ENCODE measurements around the gene MCF2L2. TPM values are rescaled to one million over a fixed set of nuclear protein-coding genes. Genes with fewer than 3 reads are reported as not detected.

The MCF2L2 gene
- total and polyA plus RNA-seq, 2 donors (not counting 1 experiment from before 2014, with no cell fraction given) = 0.03 to 1.6 TPM

DNA sequence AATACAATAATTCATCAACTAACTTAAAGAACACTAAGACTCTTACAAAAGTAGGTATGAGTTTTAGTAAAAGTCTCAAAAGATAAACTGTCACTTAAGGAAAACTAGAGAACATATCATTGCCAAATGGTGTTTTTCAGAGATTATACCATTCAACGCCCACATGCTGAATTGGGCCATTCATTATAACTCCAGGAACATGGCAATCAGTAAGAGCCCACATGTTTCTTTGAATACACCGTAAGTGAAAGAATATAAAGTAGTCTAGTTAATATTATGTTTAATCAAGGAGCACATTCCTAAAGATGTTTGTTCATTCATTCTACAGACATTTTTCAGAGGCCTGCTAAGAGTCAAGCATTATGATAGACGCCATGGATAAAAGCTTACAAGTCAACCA, 152.5 kb downstream of the MCF2L2 start:
- ATAC-seq (ENCODE audit: low read depth) (no peak), DNase-seq (no peak)
- Histone ChIP-seq H3K4me3 (ENCODE audit: control extremely low read depth in 1 of 5, extremely low read depth in 1 of 5, insufficient read depth in 1 of 5, low read depth in 2 of 5, low read length in 4 of 5) (no peak overlapping the region), H3K4me1 (ENCODE audit: control insufficient read depth in 2 of 2, insufficient read depth in 2 of 2, low read length in 2 of 2) (no peaks in the 10 kb centered on the region), H3K79me2 (ENCODE audit: control insufficient read depth, insufficient read depth, low read length) (no peaks in the 10 kb centered on the region), H3K9me3 (ENCODE audit: control extremely low read depth in 1 of 3, control insufficient read depth in 2 of 3, insufficient read depth in 1 of 3, low read length in 2 of 3) (no peaks in the 10 kb centered on the region), H3K4me2 (replicated peaks; ENCODE audit: low read depth, low read length, poor library complexity, severe bottlenecking) (no peak overlapping the region), H3K27ac (ENCODE audit: low read length in 2 of 2) (no peak overlapping the region), H4K20me1 (ENCODE audit: control insufficient read depth, insufficient read depth, low read length, poor library complexity, severe bottlenecking) (no peaks in the 10 kb centered on the region), H3K27me3 (replicated peaks in 1 of 4; ENCODE audit: control extremely low read depth in 1 of 4, control insufficient read depth in 3 of 4, insufficient read depth in 4 of 4, low read length in 3 of 4) (no peaks in the 10 kb centered on the region), H2AFZ (ENCODE audit: insufficient read depth, low read depth, low read length, poor library complexity, severe bottlenecking) (no peak overlapping the region), H3K9ac (ENCODE audit: low read length) (no peak overlapping the region), H3K36me3 (replicated peaks in 1 of 2; ENCODE audit: control extremely low read depth in 1 of 2, control insufficient read depth in 1 of 2, extremely low read depth in 1 of 2, insufficient read depth in 2 of 2, low read length in 1 of 2) (no peaks in the 10 kb centered on the region)
- WGBS (ENCODE audit: insufficient coverage) = no CpG with 5 or more reads among the region's 3 CpGs
- TF ChIP-seq EZH2 (IDR thresholded peaks at IDR 0.05; ENCODE audit: borderline replicate concordance, insufficient read depth, low read depth, low read length, poor library complexity, severe bottlenecking) = no peak
- no peak for TF ChIP-seq CTCF (IDR thresholded peaks at IDR 0.05)
- CTCF ChIA-PET = no interaction called here
- H3K9me3 Mint-ChIP-seq (ENCODE audit: insufficient read depth) = no peaks in the 10 kb centered on the region
- intact Hi-C loops (cut with micrococcal nuclease) = no loop called here
- POLR2A ChIA-PET = no interaction called here
- no peak overlapping the region for H3K4me3 Mint-ChIP-seq
- H3K27me3 Mint-ChIP-seq = peaks cover 7% of the 10 kb centered on the region
- no peaks in the 10 kb centered on the region for H3K4me1 Mint-ChIP-seq
- H3K27ac Mint-ChIP-seq = no peak overlapping the region

DNA sequence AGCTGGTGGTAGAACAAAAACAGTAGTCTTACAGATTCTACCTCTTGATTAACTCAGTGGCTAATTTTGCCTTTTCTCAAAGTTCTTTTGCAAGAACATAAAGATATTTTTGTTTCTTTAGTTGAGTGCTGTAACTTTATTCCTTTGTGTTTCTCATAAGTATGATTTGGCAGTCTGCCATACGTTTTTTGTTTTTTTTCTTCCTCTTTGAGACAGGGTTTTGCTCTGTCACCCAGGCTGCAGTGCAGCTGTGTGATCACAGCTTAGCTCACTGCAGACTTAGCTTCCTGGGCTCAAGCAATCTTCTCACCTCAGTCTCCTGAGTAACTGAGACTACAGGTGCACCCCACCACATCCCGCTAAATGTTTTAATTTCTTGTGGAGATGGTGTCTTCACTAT, 153.0 kb downstream of the MCF2L2 start:
- peaks cover 7% of the 10 kb centered on the region for H3K27me3 Mint-ChIP-seq
- H3K27ac ChIP-seq (ENCODE audit: low read length in 2 of 2) = no peak overlapping the region
- no peaks in the 10 kb centered on the region for H3K36me3 ChIP-seq (replicated peaks in 1 of 2; ENCODE audit: control extremely low read depth in 1 of 2, control insufficient read depth in 1 of 2, extremely low read depth in 1 of 2, insufficient read depth in 2 of 2, low read length in 1 of 2)
- H2AFZ ChIP-seq (ENCODE audit: insufficient read depth, low read depth, low read length, poor library complexity, severe bottlenecking) = no peak overlapping the region
- DNase-seq (no peak), ATAC-seq (ENCODE audit: low read depth) (no peak)
- no peaks in the 10 kb centered on the region for H3K27me3 ChIP-seq (replicated peaks in 1 of 4; ENCODE audit: control extremely low read depth in 1 of 4, control insufficient read depth in 3 of 4, insufficient read depth in 4 of 4, low read length in 3 of 4)
- CTCF ChIA-PET = no interaction called here
- H4K20me1 ChIP-seq (ENCODE audit: control insufficient read depth, insufficient read depth, low read length, poor library complexity, severe bottlenecking) = no peaks in the 10 kb centered on the region
- WGBS (ENCODE audit: insufficient coverage) = 9% methylated on average over 1 of the region's 2 CpGs
- H3K9me3 ChIP-seq (ENCODE audit: control extremely low read depth in 1 of 3, control insufficient read depth in 2 of 3, insufficient read depth in 1 of 3, low read length in 2 of 3) = no peaks in the 10 kb centered on the region
- intact Hi-C loops (cut with micrococcal nuclease) = no loop called here
- H3K27ac Mint-ChIP-seq = no peak overlapping the region
- H3K79me2 ChIP-seq (ENCODE audit: control insufficient read depth, insufficient read depth, low read length) = no peaks in the 10 kb centered on the region
- H3K4me1 ChIP-seq (ENCODE audit: control insufficient read depth in 2 of 2, insufficient read depth in 2 of 2, low read length in 2 of 2) = no peaks in the 10 kb centered on the region
- no peak overlapping the region for H3K4me3 ChIP-seq (ENCODE audit: control extremely low read depth in 1 of 5, extremely low read depth in 1 of 5, insufficient read depth in 1 of 5, low read depth in 2 of 5, low read length in 4 of 5)
- H3K9ac ChIP-seq (ENCODE audit: low read length) = no peak overlapping the region
- no peak overlapping the region for H3K4me2 ChIP-seq (replicated peaks; ENCODE audit: low read depth, low read length, poor library complexity, severe bottlenecking)
- POLR2A ChIA-PET = no interaction called here
- H3K9me3 Mint-ChIP-seq (ENCODE audit: insufficient read depth) = no peaks in the 10 kb centered on the region
- no peaks in the 10 kb centered on the region for H3K4me1 Mint-ChIP-seq
- no peak overlapping the region for H3K4me3 Mint-ChIP-seq
- TF ChIP-seq CTCF (IDR thresholded peaks at IDR 0.05) (no peak), EZH2 (IDR thresholded peaks at IDR 0.05; ENCODE audit: borderline replicate concordance, insufficient read depth, low read depth, low read length, poor library complexity, severe bottlenecking) (no peak)

Measured in B cell (primary cell).